SKM-1 treated with dmso at 0.1 percent for 144 hours (cell line): ENCODE results near the gene CFAP206.
"Not testable (repeated sequence)": the region's sequence is repeated elsewhere in the genome, so short reads cannot be mapped to it uniquely, and the experiment has no call there.

Experiments
- DNase-seq: peaks from one replicate; lab custom pipeline; 2025; ENCODE audit not compliant: unreplicated experiment; lab: John Stamatoyannopoulos, UW

The CFAP206 gene

GRCh38 chr6:87419266-87419665 is 11.5 kb downstream of the CFAP206 start:
- no peak for DNase-seq

- DNase-seq, result no peak
Measured at GRCh38 chr6:87420360-87420759, 12.6 kb downstream of the CFAP206 start.

- DNase-seq, result no peak
Measured at GRCh38 chr6:87421576-87421975, 13.8 kb downstream of the CFAP206 start.

- no peak for DNase-seq
Measured at GRCh38 chr6:87426789-87427188, 19.0 kb downstream of the CFAP206 start.

- DNase-seq, result no peak
Measured at GRCh38 chr6:87430499-87430898, 22.7 kb downstream of the CFAP206 start.

GRCh38 chr6:87431263-87431662 is 23.5 kb downstream of the CFAP206 start:
- DNase-seq, result no peak

- DNase-seq, result peak; percentile 7
Measured at GRCh38 chr6:87436435-87436834, 28.7 kb downstream of the CFAP206 start.

GRCh38 chr6:87441711-87442110 is 33.9 kb downstream of the CFAP206 start:
- no peak for DNase-seq

GRCh38 chr6:87444362-87444761 is 36.6 kb downstream of the CFAP206 start:
- DNase-seq, result no peak

- DNase-seq, result no peak
Measured at GRCh38 chr6:87465051-87465450, 57.3 kb downstream of the CFAP206 start.

- peak; percentile 64 for DNase-seq
Measured at GRCh38 chr6:87472525-87473418, 65.0 kb downstream of the CFAP206 start, which contains the start of gene SLC35A1. Gene SLC35A1, plus strand, starts transcription at chr6:87472974. Its CDS starts 30 bp downstream, at chr6:87473004.

GRCh38 chr6:87473419-87473903 is 65.7 kb downstream of the CFAP206 start:
- DNase-seq, result peak; percentile 21

GRCh38 chr6:87481931-87482330 is 74.2 kb downstream of the CFAP206 start:
- peak; percentile 31 for DNase-seq

- DNase-seq, result peak; percentile 61
Measured at GRCh38 chr6:87482366-87482765, 74.6 kb downstream of the CFAP206 start.

GRCh38 chr6:87483929-87484328 is 76.2 kb downstream of the CFAP206 start:
- peak; percentile 53 for DNase-seq

- DNase-seq, result no peak
Measured at GRCh38 chr6:87484491-87484890, 76.7 kb downstream of the CFAP206 start.

GRCh38 chr6:87487555-87487954 is 79.8 kb downstream of the CFAP206 start:
- no peak for DNase-seq

GRCh38 chr6:87489326-87489725 is 81.6 kb downstream of the CFAP206 start:
- not testable (repeated sequence) for DNase-seq

GRCh38 chr6:87494761-87495422 is 87.1 kb downstream of the CFAP206 start:
- DNase-seq, result no peak

- no peak for DNase-seq
Measured at GRCh38 chr6:87498048-87498447, 90.3 kb downstream of the CFAP206 start.

- no peak for DNase-seq
Measured at GRCh38 chr6:87501809-87502572, 94.2 kb downstream of the CFAP206 start.
